CD14-positive monocyte (primary cell): ENCODE results near the gene LAGE3. TPM values are rescaled to one million over a fixed set of nuclear protein-coding genes. Genes with fewer than 3 reads are reported as not detected.

Source experiments
- DNase-seq, 3 donors: peaks; one replicate each; pipeline ENCODE4 v3.0.0-alpha.2; 2011 to 2022
- H2AFZ ChIP-seq: 2 replicates; pipeline ENCODE4 v1.6.0; 2012; ENCODE audit warnings: mild to moderate bottlenecking, low read depth, low read length, inconsistent platforms; ENCODE audit not compliant: insufficient read depth, poor library complexity, severe bottlenecking
- H3K27ac ChIP-seq, 2 donors: 1 replicate in 1 of 2; 2 replicates in 1 of 2; pipeline ENCODE4 v1.5.1; 2012 to 2013; ENCODE audit warnings: low read length in 2 of 2, control low read depth in 1 of 2, inconsistent platforms in 1 of 2, low read depth in 1 of 2, mild to moderate bottlenecking in 1 of 2
- H3K27me3 ChIP-seq, 2 donors: one replicate each; pipeline versions ENCODE4 v1.6.0 to v1.6.1; 2011 to 2013; ENCODE audit warnings: low read length in 2 of 2; ENCODE audit not compliant: control insufficient read depth in 2 of 2, insufficient read depth in 2 of 2
- H3K36me3 ChIP-seq, 2 donors: replicated peaks in 1 of 2; 1 replicate in 1 of 2; 2 replicates in 1 of 2; pipeline versions ENCODE4 v1.5.1 to v1.6.1; 2012 to 2013; ENCODE audit warnings: low read length in 2 of 2, control low read depth in 1 of 2, inconsistent platforms in 1 of 2, mild to moderate bottlenecking in 1 of 2; ENCODE audit not compliant: insufficient read depth in 2 of 2, control insufficient read depth in 1 of 2
- H3K4me1 ChIP-seq, 2 donors: 1 replicate in 1 of 2; 2 replicates in 1 of 2; pipeline versions ENCODE4 v1.5.1 to v1.6.1; 2012 to 2013; ENCODE audit warnings: low read length in 2 of 2, control low read depth in 1 of 2, inconsistent platforms in 1 of 2, mild to moderate bottlenecking in 1 of 2, moderate library complexity in 1 of 2; ENCODE audit not compliant: insufficient read depth in 2 of 2, control insufficient read depth in 1 of 2
- H3K4me2 ChIP-seq: replicated peaks from 2 replicates; pipeline ENCODE3; 2012; ENCODE audit warnings: low read length, moderate library complexity, mild to moderate bottlenecking; ENCODE audit not compliant: poor library complexity, severe bottlenecking; ENCODE audit errors: extremely low read depth
- H3K4me3 ChIP-seq, 3 experiments: fragments of 200-600 bp in 1 of 3; sonication (generic) in 1 of 3; replicated peaks in 1 of 3; 1 replicate in 2 of 3; 2 replicates in 1 of 3; pipeline ENCODE4 v1.5.1; 2011 to 2013; ENCODE audit warnings: low read length in 3 of 3, mild to moderate bottlenecking in 3 of 3, control low read depth in 2 of 3, low read depth in 2 of 3, inconsistent platforms in 1 of 3, moderate library complexity in 1 of 3
- H3K79me2 ChIP-seq: 2 replicates; pipeline ENCODE4 v1.6.0; 2012; ENCODE audit warnings: mild to moderate bottlenecking, control low read depth, inconsistent platforms, low read length, moderate library complexity; ENCODE audit not compliant: insufficient read depth
- H3K9ac ChIP-seq: 2 replicates; pipeline ENCODE4 v1.6.0; 2017; ENCODE audit warnings: low read length, mild to moderate bottlenecking; ENCODE audit not compliant: insufficient read depth, poor library complexity, severe bottlenecking
- H3K9me3 ChIP-seq, 2 donors: replicated peaks in 1 of 2; 1 replicate in 1 of 2; 2 replicates in 1 of 2; pipeline versions ENCODE4 v1.5.1 to v1.6.1; 2012 to 2013; ENCODE audit warnings: low read length in 2 of 2, control low read depth in 1 of 2; ENCODE audit not compliant: control insufficient read depth in 1 of 2, insufficient read depth in 1 of 2
- H4K20me1 ChIP-seq: 2 replicates; pipeline ENCODE4 v1.6.0; 2012; ENCODE audit warnings: mild to moderate bottlenecking, low read length, control low read depth, moderate library complexity; ENCODE audit not compliant: insufficient read depth
- H3K27ac Mint-ChIP-seq, 7 donors: one replicate each; pipeline ENCODE4 v1.8.0; 2020; ENCODE audit warnings: mild to moderate bottlenecking in 7 of 7, mixed read lengths in 7 of 7, moderate library complexity in 6 of 7, inconsistent platforms in 2 of 7
- H3K27me3 Mint-ChIP-seq, 3 donors: one replicate each; pipeline ENCODE4 v1.8.0; 2021 to 2022; ENCODE audit warnings: low read depth in 3 of 3, mild to moderate bottlenecking in 3 of 3, mixed read lengths in 3 of 3, moderate library complexity in 3 of 3, inconsistent platforms in 1 of 3
- H3K36me3 Mint-ChIP-seq, 2 donors: one replicate each; pipeline ENCODE4 v1.8.0; 2020; ENCODE audit warnings: mixed read lengths in 2 of 2, inconsistent platforms in 1 of 2, mild to moderate bottlenecking in 1 of 2
- H3K4me1 Mint-ChIP-seq: one replicate; pipeline ENCODE4 v1.8.0; 2020; ENCODE audit warnings: mild to moderate bottlenecking, mixed read lengths
- H3K4me3 Mint-ChIP-seq, 2 donors: one replicate each; pipeline ENCODE4 v1.8.0; 2020; ENCODE audit warnings: mild to moderate bottlenecking in 2 of 2, mixed read lengths in 2 of 2, moderate library complexity in 1 of 2
- H3K9me3 Mint-ChIP-seq, 7 donors: one replicate each; pipeline ENCODE4 v1.8.0; 2020 to 2022; ENCODE audit warnings: mixed read lengths in 7 of 7, mild to moderate bottlenecking in 6 of 7, moderate library complexity in 6 of 7, inconsistent platforms in 2 of 7
- WGBS: methylation state at CpG from one replicate; pipeline ENCODE4 v1.1.5; 2013; ENCODE audit warnings: missing lambda C conversion rate; ENCODE audit not compliant: insufficient coverage; 5-methylcytosine and 5-hydroxymethylcytosine counted together
- intact Hi-C, 2 donors: fragments of 100-400 bp; cut with micrococcal nuclease; formaldehyde crosslinking; loops; one replicate each; pipeline versions ENCODE4 v1.15.0 to v1.15.1; 2023
- polyA plus RNA-seq, 3 donors: library from polyadenylated mRNA; depleted of rRNA in 1 of 3; unstranded in 2 of 3; stranded (reverse) in 1 of 3; fragments of 300-500 nt in 2 of 3; fragments of >200 nt in 1 of 3; fragmentation: Illumina TruSeq in 2 of 3; gene quantifications; 1 replicate in 2 of 3; 2 replicates in 1 of 3; pipeline ENCODE4 v1.2.3, GENCODE V29; 2012 to 2021
- TF ChIP-seq, protein P1 (sequence below): fragments of 200-600 bp; IDR thresholded peaks from one replicate; pipeline ENCODE4 v1.8.0; 2022; ENCODE audit warnings: antibody characterized with exemption, mild to moderate bottlenecking

LAGE3 gene
- polyA plus RNA-seq, 3 donors = 12.4 to 30.9 (median 18.6) TPM

DNA sequence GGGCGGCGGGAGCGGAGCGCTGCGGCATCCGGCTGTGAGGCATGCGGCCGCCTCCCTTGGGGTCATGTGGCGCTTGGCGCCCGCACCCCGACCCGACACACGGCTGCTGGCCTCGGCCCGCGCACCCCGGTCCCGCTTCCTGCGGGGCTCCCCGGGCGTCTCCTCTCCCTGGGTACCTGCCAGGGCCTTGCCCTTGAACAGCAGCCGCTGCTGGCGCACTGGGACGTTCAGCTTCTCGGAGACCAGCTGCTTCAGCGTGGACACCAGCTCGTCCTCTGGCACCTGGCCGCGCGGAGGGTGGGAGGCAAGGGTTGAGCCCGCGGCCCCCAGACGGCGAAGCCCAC is 6.9 kb upstream of the LAGE3 start:
- peaks cover 0 to 8% (median 3%) of the 10 kb centered on the region in 3 donors for H3K27me3 Mint-ChIP-seq
- peak overlapping the region; percentile 46 for H2AFZ ChIP-seq
- H3K27ac ChIP-seq = peak overlapping the region in 1 of 2 donors; percentile 66
- peaks cover 0 to 3% of the 10 kb centered on the region in 2 donors for H3K36me3 ChIP-seq
- 1% methylated on average over 29 of the region's 35 CpGs for WGBS
- H3K9me3 Mint-ChIP-seq = peaks cover 0 to 30% (median 13%) of the 10 kb centered on the region in 7 donors
- peak overlapping the region; percentile 64 for H3K9ac ChIP-seq
- H3K27ac Mint-ChIP-seq = peak overlapping the region in 1 of 7 donors; percentile 53
- peaks cover 20% of the 10 kb centered on the region for H3K79me2 ChIP-seq
- peaks cover 12 to 18% of the 10 kb centered on the region in 2 donors for H3K36me3 Mint-ChIP-seq
- peak in 1 of 3 donors; percentile 13 for DNase-seq
- intact Hi-C loops = no loop called here
- peaks cover 36 to 51% of the 10 kb centered on the region in 2 donors for H3K4me1 ChIP-seq
- no peaks in the 10 kb centered on the region for H4K20me1 ChIP-seq
- H3K4me1 Mint-ChIP-seq = peaks cover 30% of the 10 kb centered on the region
- no peaks in the 10 kb centered on the region for H3K27me3 ChIP-seq
- TF ChIP-seq, protein P1, sequence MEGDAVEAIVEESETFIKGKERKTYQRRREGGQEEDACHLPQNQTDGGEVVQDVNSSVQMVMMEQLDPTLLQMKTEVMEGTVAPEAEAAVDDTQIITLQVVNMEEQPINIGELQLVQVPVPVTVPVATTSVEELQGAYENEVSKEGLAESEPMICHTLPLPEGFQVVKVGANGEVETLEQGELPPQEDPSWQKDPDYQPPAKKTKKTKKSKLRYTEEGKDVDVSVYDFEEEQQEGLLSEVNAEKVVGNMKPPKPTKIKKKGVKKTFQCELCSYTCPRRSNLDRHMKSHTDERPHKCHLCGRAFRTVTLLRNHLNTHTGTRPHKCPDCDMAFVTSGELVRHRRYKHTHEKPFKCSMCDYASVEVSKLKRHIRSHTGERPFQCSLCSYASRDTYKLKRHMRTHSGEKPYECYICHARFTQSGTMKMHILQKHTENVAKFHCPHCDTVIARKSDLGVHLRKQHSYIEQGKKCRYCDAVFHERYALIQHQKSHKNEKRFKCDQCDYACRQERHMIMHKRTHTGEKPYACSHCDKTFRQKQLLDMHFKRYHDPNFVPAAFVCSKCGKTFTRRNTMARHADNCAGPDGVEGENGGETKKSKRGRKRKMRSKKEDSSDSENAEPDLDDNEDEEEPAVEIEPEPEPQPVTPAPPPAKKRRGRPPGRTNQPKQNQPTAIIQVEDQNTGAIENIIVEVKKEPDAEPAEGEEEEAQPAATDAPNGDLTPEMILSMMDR = no peak
- peak overlapping the region; percentile 47 to 74 (median 53) for H3K4me3 ChIP-seq
- H3K4me2 ChIP-seq = peak overlapping the region; percentile 77
- peak overlapping the region in 1 of 2 donors; percentile 59 for H3K4me3 Mint-ChIP-seq
- no peaks in the 10 kb centered on the region for H3K9me3 ChIP-seq

DNA sequence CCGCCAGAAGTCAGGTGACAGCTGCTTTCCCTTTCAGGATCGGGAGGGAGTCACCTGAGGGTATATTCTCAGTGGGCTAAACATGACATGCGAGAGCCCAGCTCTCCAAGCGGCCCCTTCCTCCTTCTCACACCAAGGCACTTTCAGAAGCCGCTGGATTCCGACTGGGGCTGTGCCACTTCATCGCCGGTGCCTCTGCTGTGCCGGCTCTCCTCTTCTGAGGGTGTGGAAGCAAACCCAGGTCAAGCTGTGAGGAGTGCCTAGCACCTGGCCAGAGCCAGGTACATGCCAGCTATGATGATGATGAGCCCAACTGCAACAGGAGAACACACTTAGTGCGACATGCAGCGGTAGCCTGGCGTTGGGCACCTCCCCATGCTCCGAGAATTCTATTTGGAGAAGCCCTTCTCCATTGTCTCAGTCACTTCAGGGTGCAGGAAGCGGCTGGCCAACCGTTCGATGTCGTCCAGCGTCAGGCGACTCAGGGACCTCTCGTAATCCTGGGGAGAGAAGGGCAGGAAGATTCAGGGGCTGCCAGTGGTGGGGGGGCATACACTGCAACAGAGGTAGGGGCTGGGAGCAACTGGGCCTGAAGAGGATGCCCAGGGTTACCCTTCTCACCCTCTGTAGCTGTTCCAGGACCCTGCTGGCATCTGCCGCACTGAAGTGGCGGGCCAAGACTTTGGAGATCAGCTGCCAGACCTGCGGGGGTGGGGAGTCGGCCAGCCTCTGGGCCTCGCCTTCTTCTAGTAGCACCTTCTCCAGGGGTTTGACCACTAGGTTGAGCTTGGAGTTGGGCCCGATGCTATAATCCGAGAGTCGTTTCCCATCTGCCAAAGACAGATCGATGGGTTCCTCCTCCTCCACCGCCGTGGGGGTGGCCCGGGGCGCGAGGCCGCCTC is 6.3 kb upstream of the LAGE3 start:
- no peak for DNase-seq
- Mint-ChIP-seq H3K4me1 (peaks cover 30% of the 10 kb centered on the region), H3K36me3 (peaks cover 12 to 18% of the 10 kb centered on the region in 2 donors), H3K27me3 (peaks cover 0 to 11% (median 3%) of the 10 kb centered on the region in 3 donors), H3K27ac (peak overlapping the region in 5 of 7 donors; percentile 19 to 76 (median 61)), H3K4me3 (peak overlapping the region; percentile 65 to 69), H3K9me3 (peaks cover 0 to 25% (median 10%) of the 10 kb centered on the region in 7 donors)
- Histone ChIP-seq H3K9ac (peak overlapping the region; percentile 64), H3K36me3 (peaks cover 0 to 3% of the 10 kb centered on the region in 2 donors), H3K27ac (peak overlapping the region; percentile 27 to 66), H4K20me1 (no peaks in the 10 kb centered on the region), H2AFZ (no peak overlapping the region), H3K4me3 (peak overlapping the region in 2 of 3 experiments; percentile 20 to 74), H3K27me3 (no peaks in the 10 kb centered on the region), H3K79me2 (peaks cover 20% of the 10 kb centered on the region), H3K4me2 (peak overlapping the region; percentile 77), H3K9me3 (no peaks in the 10 kb centered on the region), H3K4me1 (peaks cover 35 to 50% of the 10 kb centered on the region in 2 donors)
- WGBS = 47% methylated on average over 4 of the region's 35 CpGs
- TF ChIP-seq, protein P1 = no peak
- intact Hi-C loops = no loop called here
